PC-3 (cell line): Measurements from ENCODE around the gene DHH.
"Not testable (repeated sequence)": the region's sequence is repeated elsewhere in the genome, so short reads cannot be mapped to it uniquely, and the experiment has no call there.

ENCODE experiments used
- CTCF ChIP-seq: fragments of 300-600 bp; sonication (generic); conservative IDR thresholded peaks from 2 replicates; pipeline ENCODE4 v1.5.1; 2017; ENCODE audit warnings: antibody characterized with exemption, low read depth, mild to moderate bottlenecking, low read length
- EZH2 ChIP-seq: fragments of 300-600 bp; sonication (generic); IDR thresholded peaks from one replicate; pipeline ENCODE4 v1.6.1; 2017; ENCODE audit warnings: antibody characterized with exemption, mild to moderate bottlenecking, low read length; ENCODE audit not compliant: unreplicated experiment

GRCh38 chr12:49136997-49137396 lies 42.4 kb upstream of the DHH start:
- not testable (repeated sequence) for TF ChIP-seq CTCF, EZH2
